Activated naive CD4-positive, alpha-beta T cell treated with anti-CD3 and anti-CD28 coated beads for 36 hours (primary cell): ENCODE data around the gene CCDC88C. TPM values are rescaled to one million over a fixed set of nuclear protein-coding genes. Genes with fewer than 3 reads are reported as not detected.

Experiments
- CTCF ChIA-PET: fragments of 350-600 bp; sonication (Branson Sonifier 250); formaldehyde crosslinking; loops from one replicate; lab custom pipeline; 2021; ENCODE audit warnings: antibody characterized with exemption; lab: Charles Lee
- DNase-seq: peaks from one replicate; pipeline ENCODE4 v3.0.0-alpha.2; 2020
- H3K27ac Mint-ChIP-seq: one replicate; pipeline ENCODE4 v1.8.0; 2021; ENCODE audit warnings: mild to moderate bottlenecking, mixed read lengths
- H3K27me3 Mint-ChIP-seq: one replicate; pipeline ENCODE4 v1.8.0; 2021; ENCODE audit warnings: low read depth, mixed read lengths
- H3K36me3 Mint-ChIP-seq: one replicate; pipeline ENCODE4 v1.8.0; 2021; ENCODE audit warnings: low read depth, mixed read lengths
- H3K4me1 Mint-ChIP-seq: one replicate; pipeline ENCODE4 v1.8.0; 2021; ENCODE audit warnings: low read depth, mixed read lengths
- H3K4me3 Mint-ChIP-seq: one replicate; pipeline ENCODE4 v1.8.0; 2021; ENCODE audit warnings: mild to moderate bottlenecking, moderate library complexity, mixed read lengths
- H3K9me3 Mint-ChIP-seq: one replicate; pipeline ENCODE4 v1.8.0; 2021; ENCODE audit warnings: mixed read lengths
- intact Hi-C: fragments of 100-400 bp; cut with micrococcal nuclease; formaldehyde crosslinking; loops from one replicate; pipeline ENCODE4 v1.15.1; 2023
- total RNA-seq, 2 experiments: library from RNA; stranded (reverse); gene quantifications; one replicate each; pipeline ENCODE4 v1.2.3, GENCODE V29; 2021

The CCDC88C gene
- total RNA-seq, 2 experiments from 2014 or later: 76.0 to 83.3 TPM

DNA sequence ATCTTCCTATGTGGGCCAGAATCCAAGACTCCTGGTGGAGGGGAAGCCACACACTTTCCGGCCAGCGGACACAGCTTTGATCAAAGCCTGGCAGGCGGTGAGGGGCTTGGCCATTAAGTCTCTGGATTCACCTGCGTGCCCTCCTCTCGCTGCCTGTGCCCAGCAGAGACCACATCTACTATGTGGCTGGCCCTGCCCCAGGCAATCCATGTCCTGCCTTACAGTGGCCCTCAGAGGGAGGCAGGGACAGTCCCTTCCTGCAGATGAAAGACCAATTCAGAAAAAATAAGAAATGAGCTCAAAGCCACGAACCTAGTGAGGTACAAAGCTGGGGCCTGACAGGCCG, 90.4 kb downstream of the CCDC88C start:
- intact Hi-C loops: no loop called here
- CTCF ChIA-PET: interaction anchor here (0.5 to 1.2 kb wide), 6 partner anchors 29 to 95 kb away, joined by 3 to 5 read pairs (median 4); partner anchors contain the start of gene CCDC88C
- no peak for DNase-seq
- H3K9me3 Mint-ChIP-seq: no peaks in the 10 kb centered on the region
- peak overlapping the region; percentile 7 for H3K27ac Mint-ChIP-seq
- peaks cover 95% of the 10 kb centered on the region for H3K4me1 Mint-ChIP-seq
- H3K27me3 Mint-ChIP-seq: no peaks in the 10 kb centered on the region
- H3K4me3 Mint-ChIP-seq: no peak overlapping the region
- peaks cover 33% of the 10 kb centered on the region for H3K36me3 Mint-ChIP-seq

DNA sequence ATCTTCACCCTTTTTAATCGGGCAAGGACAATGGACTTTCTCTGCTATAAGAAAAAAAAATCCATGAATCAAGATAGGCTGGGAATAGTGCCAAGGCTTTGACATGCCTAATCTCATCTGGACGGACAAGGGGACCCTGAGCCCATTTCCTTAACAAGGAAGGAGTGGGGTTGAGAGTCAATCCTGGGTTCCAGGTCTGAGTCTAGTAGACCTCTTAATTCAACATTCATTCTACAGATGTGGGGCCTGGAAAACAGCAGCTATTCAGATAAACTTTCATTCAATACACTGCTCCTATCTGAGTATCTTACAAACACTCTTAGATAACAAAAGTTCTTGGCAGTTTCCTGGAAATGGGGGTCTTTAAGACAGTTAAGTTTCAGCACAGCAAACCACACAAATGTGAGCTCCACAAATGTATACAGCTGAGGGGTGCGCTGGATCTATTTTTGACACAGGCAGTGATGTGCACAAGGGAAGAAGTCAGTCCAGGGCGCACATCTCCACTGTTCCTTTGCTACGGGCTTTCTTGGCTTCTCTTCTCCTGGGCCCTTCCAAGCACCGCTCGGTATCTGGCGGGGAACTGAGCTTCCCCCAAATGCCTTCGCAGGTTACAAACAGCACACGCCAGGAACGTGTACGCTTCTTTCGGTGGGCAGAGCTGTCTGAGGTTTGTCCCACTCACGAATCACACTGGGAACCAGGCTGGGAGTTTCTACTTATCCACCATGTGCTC, 90.9 kb downstream of the CCDC88C start:
- Mint-ChIP-seq H3K36me3 (peaks cover 36% of the 10 kb centered on the region), H3K27me3 (no peaks in the 10 kb centered on the region), H3K9me3 (no peaks in the 10 kb centered on the region), H3K4me3 (no peak overlapping the region), H3K27ac (peak overlapping the region; percentile 7), H3K4me1 (peaks cover 95% of the 10 kb centered on the region)
- CTCF ChIA-PET: interaction anchor here (0.5 to 1.5 kb wide), 7 partner anchors 29 to 154 kb away, joined by 3 to 6 read pairs (median 4); partner anchors contain the start of gene CCDC88C
- intact Hi-C loops: no loop called here
- DNase-seq: no peak

DNA sequence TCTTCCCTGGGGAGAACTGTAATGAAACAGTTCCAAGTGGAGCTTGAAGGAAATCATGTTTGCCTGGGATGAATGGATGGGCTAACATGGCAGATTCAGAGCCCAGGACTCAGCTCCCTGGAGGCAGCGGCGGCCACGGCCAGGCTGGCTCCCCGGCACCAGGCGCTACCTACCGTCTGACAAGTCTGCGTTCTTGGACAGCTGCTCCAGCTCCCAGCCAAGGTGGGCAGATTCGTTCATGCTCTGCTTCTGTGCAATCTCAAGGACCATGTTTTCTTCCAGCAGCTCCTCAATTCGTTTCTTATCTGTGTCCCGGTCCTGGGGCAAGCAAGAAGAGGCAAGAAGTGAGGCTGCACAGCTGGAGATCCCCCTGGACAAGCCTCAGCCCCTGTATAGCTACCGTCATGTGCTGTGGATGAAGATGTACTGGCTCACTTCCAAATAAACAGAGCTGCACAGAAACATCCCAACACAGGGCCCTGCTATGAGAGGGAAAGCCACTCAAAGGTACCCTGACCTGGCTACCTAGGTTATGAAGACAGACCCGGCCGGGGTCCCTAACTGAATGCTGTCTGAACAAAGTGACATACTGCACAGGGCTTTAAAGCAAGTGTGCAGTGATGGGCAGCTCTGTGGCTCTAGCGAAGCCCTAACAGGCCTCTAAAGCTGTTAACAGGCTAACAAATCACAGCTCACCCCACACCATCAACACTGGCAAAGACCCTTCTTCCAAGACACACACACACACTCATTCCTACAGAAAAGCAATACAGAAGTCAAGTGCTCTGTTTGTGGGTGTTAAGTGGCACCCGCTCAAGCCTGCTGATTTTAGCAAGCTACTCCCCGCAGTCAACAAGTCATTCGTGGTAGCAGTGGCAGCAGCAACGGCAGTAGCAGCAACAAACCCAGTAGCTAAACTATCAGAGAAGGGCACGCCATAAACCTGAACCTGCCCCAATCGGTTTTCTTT, 92.7 kb downstream of the CCDC88C start:
- Mint-ChIP-seq H3K4me3 (peak overlapping the region; percentile 83), H3K4me1 (peaks cover 80% of the 10 kb centered on the region), H3K27ac (peak overlapping the region; percentile 99), H3K36me3 (peaks cover 33% of the 10 kb centered on the region), H3K27me3 (no peaks in the 10 kb centered on the region), H3K9me3 (no peaks in the 10 kb centered on the region)
- CTCF ChIA-PET: interaction anchor here (0.6 to 6.4 kb wide), 15 partner anchors 10 to 671 kb away, joined by 3 to 99 read pairs (median 7); partner anchors contain the start of gene CCDC88C
- intact Hi-C loops: loop anchor here (1.0 kb wide), 2 partner anchors 9 to 24 kb away; no protein-coding TSS in a partner anchor
- no peak for DNase-seq

DNA sequence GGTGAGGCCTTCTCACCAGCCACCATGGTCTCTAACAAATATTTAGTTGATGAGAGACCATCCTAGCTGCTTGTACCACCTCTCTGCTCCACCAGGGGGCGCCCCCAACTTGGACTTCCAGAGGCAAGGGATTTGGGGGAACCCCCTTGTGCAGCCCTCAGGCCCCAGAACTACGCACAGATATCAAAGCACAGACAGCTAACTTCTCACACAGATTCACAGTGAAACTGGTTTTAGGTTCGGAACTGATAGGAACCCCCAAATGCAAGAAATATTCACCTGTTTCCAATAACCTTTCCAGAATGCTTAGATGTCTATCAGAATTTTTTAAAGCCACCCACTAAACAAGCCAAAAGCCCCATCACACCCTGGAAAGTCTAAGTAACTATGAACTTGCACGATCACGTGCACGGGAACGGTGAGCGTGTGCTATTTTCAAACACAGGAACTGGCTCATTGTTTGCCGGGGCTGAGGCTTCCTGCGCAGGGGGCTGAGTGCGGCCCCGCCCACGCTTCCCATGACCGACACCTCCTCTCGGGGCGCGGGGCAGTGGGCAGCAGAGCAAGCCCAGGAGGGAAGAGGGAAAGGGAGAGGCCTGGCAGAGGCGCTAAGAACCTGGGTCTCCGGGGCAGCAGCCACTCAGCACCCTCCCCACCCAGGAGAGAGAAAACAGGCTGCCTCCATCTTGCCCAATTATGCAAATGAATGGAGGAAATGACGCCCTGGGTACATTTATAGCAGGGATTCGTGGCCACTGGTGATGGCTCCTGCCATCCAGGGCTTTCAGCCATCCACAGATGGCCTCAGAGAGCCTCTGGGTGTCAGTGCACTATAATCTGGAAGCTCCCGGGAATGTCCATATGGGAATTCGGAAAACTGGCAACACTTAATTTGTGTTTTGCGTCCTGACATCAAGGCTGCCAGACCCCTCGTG, 93.7 kb downstream of the CCDC88C start:
- intact Hi-C loops: loop anchor here (1.0 to 2.0 kb wide), 8 partner anchors 8 to 547 kb away; partner anchors contain the start of gene PPP4R3A
- peaks cover 79% of the 10 kb centered on the region for H3K4me1 Mint-ChIP-seq
- peak; percentile 99 for DNase-seq
- peak overlapping the region; percentile 99 for H3K27ac Mint-ChIP-seq
- H3K36me3 Mint-ChIP-seq: peaks cover 37% of the 10 kb centered on the region
- CTCF ChIA-PET: interaction anchor here (0.6 to 6.4 kb wide), 41 partner anchors 8 to 735 kb away, joined by 3 to 99 read pairs (median 4); partner anchors contain the start of gene CCDC88C
- H3K4me3 Mint-ChIP-seq: peak overlapping the region; percentile 83
- H3K9me3 Mint-ChIP-seq: no peaks in the 10 kb centered on the region
- H3K27me3 Mint-ChIP-seq: no peaks in the 10 kb centered on the region

DNA sequence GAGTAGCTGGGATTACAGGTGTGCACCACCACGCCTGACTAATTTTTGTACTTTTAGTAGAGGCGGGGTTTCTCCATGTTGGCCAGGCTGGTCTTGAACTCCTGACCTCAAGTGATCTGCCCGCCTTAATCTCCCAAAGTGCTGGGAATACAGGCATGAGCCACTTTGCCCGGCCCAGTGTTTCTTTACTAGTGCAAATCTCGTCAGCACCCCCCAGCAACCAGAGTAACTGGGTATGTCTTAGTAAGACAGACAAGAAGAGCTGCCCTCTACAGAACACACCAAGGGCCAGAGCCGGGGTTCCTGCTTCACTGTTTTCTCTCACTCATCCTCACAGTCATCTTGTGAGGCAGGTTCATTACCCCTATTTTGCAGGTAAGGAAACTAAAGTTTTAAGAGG, 94.6 kb downstream of the CCDC88C start:
- intact Hi-C loops: loop anchor here (1.0 to 2.0 kb wide), 6 partner anchors 50 to 548 kb away; partner anchors contain the start of gene PPP4R3A
- no peaks in the 10 kb centered on the region for H3K9me3 Mint-ChIP-seq
- peaks cover 44% of the 10 kb centered on the region for H3K36me3 Mint-ChIP-seq
- no peak overlapping the region for H3K4me3 Mint-ChIP-seq
- CTCF ChIA-PET: interaction anchor here (0.6 to 6.4 kb wide), 36 partner anchors 8 to 735 kb away, joined by 3 to 99 read pairs (median 4); partner anchors contain the start of gene CCDC88C
- H3K27me3 Mint-ChIP-seq: no peaks in the 10 kb centered on the region
- no peak for DNase-seq
- H3K4me1 Mint-ChIP-seq: peaks cover 77% of the 10 kb centered on the region
- H3K27ac Mint-ChIP-seq: peak overlapping the region; percentile 99

DNA sequence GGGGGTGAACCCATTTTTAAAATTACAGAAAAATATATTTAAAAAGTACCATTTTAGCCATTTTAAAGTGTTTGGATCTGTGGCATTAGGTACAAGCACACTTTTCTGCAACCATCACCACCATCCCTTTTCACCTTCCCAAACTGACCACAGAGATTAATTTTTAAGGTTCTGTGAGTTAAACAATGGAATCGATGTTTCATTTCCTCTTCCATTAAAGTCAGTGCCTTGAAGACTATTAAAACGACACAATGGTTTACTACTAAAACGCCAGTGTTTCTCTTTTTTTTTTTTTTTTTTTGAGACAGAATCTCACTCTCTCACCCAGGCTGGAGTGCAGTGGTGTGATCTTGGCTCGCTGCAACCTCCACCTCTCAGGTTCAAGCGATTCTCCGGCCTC, 95.0 kb downstream of the CCDC88C start:
- Mint-ChIP-seq H3K4me1 (peaks cover 77% of the 10 kb centered on the region), H3K36me3 (peaks cover 47% of the 10 kb centered on the region), H3K4me3 (no peak overlapping the region)

DNA sequence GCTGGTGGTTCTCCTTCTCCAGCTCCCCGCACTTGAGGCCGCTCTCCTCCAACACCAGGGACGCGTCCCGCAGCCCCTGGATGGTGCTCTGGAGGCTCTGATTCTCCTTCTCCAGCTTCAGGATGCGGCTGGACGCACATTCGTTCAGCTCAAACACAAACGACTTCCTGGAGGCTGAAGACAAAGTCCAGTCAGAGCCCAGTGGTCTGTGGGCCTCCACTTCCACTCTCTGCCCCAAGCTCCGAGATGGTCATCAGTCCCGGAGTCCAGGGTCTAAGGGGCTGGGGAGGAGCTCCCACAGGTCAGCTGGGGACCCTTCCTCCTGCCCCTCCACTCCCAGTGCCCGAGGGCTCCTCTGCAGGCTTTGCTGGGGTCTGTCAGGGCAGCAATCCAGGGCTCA, 96.5 kb downstream of the CCDC88C start:
- CTCF ChIA-PET: interaction anchor here (0.9 to 6.4 kb wide), 3 partner anchors 28 to 94 kb away, joined by 3 to 99 read pairs (median 3); partner anchors contain the start of gene CCDC88C
- no peak overlapping the region for H3K4me3 Mint-ChIP-seq
- intact Hi-C loops: no loop called here
- no peak for DNase-seq
- H3K27me3 Mint-ChIP-seq: no peaks in the 10 kb centered on the region
- peak overlapping the region; percentile 16 for H3K27ac Mint-ChIP-seq
- no peaks in the 10 kb centered on the region for H3K9me3 Mint-ChIP-seq
- peaks cover 80% of the 10 kb centered on the region for H3K4me1 Mint-ChIP-seq
- H3K36me3 Mint-ChIP-seq: peaks cover 54% of the 10 kb centered on the region

More for the DNA sequence above, 95.0 kb downstream of the CCDC88C start:
- Mint-ChIP-seq H3K9me3 (no peaks in the 10 kb centered on the region), H3K27me3 (no peaks in the 10 kb centered on the region), H3K27ac (peak overlapping the region; percentile 99)
- DNase-seq: no peak
- CTCF ChIA-PET: interaction anchor here (0.8 to 6.4 kb wide), 15 partner anchors 9 to 139 kb away, joined by 3 to 99 read pairs (median 6); partner anchors contain the start of gene CCDC88C
- intact Hi-C loops: loop anchor here (1.0 to 2.0 kb wide), 6 partner anchors 51 to 548 kb away; partner anchors contain the start of gene PPP4R3A

DNA sequence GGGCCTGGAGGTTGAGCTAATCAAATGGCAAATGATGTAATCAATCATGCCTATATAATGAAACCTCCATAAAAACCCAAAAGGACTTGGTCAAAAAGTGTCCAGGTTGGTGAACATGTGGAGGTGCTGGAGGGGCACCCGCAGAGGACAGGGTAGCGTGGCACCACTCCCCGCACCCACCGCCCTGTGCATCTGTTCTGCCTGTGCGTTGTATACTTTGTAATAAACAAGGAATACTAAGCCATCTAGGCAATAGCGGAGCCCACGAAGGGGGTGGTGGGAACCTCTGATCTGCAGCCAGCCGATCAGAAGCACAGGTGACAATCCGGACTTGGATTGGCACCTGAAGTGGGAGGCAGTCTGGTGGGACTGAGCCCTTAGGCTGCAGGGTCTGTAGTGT, 97.4 kb downstream of the CCDC88C start:
- Mint-ChIP-seq H3K9me3 (no peaks in the 10 kb centered on the region), H3K4me1 (peaks cover 80% of the 10 kb centered on the region), H3K4me3 (no peak overlapping the region), H3K27me3 (no peaks in the 10 kb centered on the region), H3K36me3 (peaks cover 58% of the 10 kb centered on the region), H3K27ac (peak overlapping the region; percentile 51)
- no peak for DNase-seq
- CTCF ChIA-PET: interaction anchor here (1.6 to 6.4 kb wide), 2 partner anchors 29 to 95 kb away, joined by 3 to 99 read pairs; partner anchors contain the start of gene CCDC88C
- intact Hi-C loops: no loop called here

DNA sequence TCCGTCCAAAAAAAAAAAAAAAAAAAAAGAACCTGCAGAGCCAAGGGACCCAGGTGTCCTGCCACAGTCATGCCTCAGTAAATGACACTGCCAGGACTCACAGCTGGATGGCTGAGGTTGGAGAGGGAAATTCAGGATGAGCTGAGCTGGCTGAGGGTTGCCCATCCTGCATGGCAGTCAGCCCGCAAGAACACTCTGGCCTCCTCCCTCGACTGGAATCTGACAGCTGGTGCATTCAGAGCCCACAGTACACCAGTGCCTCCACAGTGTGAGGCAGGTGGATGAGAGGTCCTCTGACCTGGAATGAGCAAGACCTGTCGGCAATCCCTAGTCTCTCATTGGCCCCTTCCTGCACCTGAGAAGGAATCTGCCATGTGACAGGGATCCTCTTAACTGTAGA, 98.7 kb downstream of the CCDC88C start:
- Mint-ChIP-seq H3K4me3 (no peak overlapping the region), H3K9me3 (no peaks in the 10 kb centered on the region), H3K27me3 (no peaks in the 10 kb centered on the region), H3K4me1 (peaks cover 72% of the 10 kb centered on the region), H3K27ac (peak overlapping the region; percentile 36), H3K36me3 (peaks cover 51% of the 10 kb centered on the region)
- no peak for DNase-seq
- CTCF ChIA-PET: interaction anchor here (0.6 to 1.6 kb wide), 6 partner anchors 25 to 572 kb away, joined by 3 to 6 read pairs (median 3); no protein-coding TSS in a partner anchor
- intact Hi-C loops: loop anchor here (1.0 kb wide), 3 partner anchors 54 to 142 kb away; no protein-coding TSS in a partner anchor

DNA sequence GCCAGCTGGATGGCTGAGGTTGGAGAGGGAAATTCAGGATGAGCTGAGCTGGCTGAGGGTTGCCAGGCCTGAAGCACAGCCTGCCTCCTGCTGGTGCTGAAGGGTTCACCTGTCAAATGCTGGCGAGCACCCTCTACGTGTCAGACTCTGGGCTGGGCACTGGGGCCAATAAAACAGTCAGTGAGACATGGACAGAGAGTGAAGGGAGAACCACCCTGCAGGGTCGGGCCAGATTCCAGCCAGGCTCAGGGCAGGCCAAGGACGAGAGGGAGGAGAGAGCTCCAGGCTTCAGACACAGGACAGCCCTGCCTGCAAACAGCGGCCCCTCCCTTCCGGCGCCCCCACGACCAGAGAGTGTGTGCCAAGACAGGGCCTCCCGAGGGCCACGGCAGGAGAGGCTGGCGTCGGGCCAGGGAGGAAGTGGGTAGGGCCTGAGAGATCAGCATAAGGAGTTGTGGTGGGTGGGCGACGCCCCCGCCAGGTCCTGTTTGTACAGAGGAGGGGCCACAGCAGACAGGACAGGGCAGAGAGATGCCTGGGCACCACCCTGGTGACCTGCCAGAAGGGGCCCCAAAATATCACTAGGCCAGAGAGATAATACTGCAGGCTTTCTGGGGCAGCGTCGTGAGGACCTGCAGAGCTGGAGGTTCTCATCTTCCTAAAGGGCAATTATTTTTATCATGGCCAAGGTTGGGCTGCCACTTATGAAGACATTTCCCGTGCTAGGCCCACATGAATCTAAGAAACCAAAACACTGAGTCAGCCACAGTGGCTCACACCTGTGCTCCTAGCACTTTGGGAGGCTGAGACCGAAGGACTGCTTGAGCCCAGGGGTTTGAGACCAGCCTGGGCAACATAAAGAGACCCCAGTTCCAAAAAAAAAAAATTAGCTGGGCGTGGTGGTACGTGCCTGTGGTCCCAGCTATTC, 100.0 kb downstream of the CCDC88C start:
- Mint-ChIP-seq H3K27me3 (no peaks in the 10 kb centered on the region), H3K36me3 (peaks cover 57% of the 10 kb centered on the region), H3K27ac (peak overlapping the region; percentile 95), H3K4me1 (peaks cover 72% of the 10 kb centered on the region), H3K9me3 (no peaks in the 10 kb centered on the region), H3K4me3 (peak overlapping the region; percentile 60)
- CTCF ChIA-PET: interaction anchor here (0.7 to 1.6 kb wide), 7 partner anchors 24 to 679 kb away, joined by 3 to 4 read pairs (median 3); no protein-coding TSS in a partner anchor
- intact Hi-C loops: loop anchor here (1.0 to 2.0 kb wide), 5 partner anchors 33 to 140 kb away; no protein-coding TSS in a partner anchor
- peak; percentile 87 for DNase-seq
